ENCODE results near the gene KIAA0040.
A peak's percentile ranks its signal among the peaks of the same experiment; 100 is the strongest.

Gene KIAA0040

DNA sequence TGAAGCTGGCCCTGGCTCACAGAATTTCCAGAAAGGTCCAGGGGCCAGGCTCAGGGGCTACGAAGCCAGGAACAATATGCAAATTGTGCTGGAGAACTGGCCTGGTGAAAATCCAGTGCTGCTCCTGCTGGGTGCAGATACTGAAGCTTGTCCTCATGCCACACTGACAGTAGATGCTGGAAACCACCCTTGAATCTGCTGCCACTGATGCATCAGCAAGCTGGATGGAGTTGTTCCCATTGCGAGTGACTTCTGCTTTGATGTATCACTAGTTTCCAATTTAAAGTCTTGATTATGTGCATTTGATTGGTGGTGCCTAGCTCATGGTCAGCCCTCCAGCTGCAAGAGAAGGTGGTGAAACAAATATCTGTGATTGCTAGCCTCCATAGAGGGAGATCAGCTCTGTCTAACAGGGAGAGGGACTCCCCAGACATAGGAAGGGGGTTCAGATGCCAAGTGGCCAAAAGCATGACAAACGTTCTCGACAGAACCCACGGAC, 11.0 kb upstream of the KIAA0040 start:
- no peak overlapping the region for H3K4me3 ChIP-seq (replicated peaks in 1 of 2; ENCODE audit: low read depth in 2 of 2, low read length in 2 of 2)
- TF ChIP-seq, protein P1, sequence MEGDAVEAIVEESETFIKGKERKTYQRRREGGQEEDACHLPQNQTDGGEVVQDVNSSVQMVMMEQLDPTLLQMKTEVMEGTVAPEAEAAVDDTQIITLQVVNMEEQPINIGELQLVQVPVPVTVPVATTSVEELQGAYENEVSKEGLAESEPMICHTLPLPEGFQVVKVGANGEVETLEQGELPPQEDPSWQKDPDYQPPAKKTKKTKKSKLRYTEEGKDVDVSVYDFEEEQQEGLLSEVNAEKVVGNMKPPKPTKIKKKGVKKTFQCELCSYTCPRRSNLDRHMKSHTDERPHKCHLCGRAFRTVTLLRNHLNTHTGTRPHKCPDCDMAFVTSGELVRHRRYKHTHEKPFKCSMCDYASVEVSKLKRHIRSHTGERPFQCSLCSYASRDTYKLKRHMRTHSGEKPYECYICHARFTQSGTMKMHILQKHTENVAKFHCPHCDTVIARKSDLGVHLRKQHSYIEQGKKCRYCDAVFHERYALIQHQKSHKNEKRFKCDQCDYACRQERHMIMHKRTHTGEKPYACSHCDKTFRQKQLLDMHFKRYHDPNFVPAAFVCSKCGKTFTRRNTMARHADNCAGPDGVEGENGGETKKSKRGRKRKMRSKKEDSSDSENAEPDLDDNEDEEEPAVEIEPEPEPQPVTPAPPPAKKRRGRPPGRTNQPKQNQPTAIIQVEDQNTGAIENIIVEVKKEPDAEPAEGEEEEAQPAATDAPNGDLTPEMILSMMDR (IDR thresholded peaks at IDR 0.05; ENCODE audit: low read depth, low read length), result no peak
- DNase-seq (ENCODE audit: low read depth in 2 of 2), result no peak

DNA sequence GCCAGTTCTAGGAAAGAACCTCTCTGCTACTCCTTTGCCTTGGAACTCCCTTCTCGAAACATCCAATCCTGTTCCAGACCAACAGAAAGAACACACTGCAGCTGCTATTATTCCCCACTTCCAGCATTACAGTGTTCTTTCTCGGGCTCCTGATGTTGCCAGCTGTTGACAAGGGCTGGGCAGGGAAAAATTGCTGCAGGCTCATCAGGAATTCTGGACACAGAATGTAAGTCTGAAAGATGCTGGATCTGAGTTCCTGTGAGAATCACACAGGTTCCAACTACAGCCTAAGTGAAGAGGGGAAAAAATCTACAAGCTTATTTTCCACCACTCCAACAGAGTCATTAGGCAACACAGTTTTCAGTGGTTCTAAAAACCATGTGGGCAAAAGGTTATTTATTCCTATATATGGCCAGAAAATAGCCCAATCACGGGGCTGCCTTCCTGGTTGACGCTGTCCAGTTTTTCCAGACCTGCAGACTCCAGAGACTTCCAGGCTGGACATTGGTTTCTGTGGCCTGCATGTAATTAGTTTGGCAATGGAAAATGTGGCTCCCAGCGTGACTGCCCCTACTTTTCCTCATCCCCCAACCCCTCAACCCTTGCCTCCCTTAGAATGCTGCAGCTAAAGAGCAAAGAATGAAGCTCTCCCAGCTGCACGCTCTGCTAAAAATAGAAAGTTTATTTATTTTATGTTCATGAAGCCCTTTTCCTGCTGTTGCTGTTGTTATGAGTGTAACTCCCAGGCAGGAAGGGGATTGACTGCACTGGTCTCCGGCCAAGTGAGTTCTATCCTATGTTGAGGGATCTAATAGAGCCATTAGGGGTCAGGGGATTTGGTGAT, 8.3 kb upstream of the KIAA0040 start:
- no peak overlapping the region for H3K4me3 ChIP-seq (replicated peaks in 1 of 2; ENCODE audit: low read depth in 2 of 2, low read length in 2 of 2)
- TF ChIP-seq, protein P1 (IDR thresholded peaks at IDR 0.05; ENCODE audit: low read depth, low read length), result no peak
- DNase-seq (ENCODE audit: low read depth in 2 of 2), result peak in 1 of 2 donors; percentile 22

DNA sequence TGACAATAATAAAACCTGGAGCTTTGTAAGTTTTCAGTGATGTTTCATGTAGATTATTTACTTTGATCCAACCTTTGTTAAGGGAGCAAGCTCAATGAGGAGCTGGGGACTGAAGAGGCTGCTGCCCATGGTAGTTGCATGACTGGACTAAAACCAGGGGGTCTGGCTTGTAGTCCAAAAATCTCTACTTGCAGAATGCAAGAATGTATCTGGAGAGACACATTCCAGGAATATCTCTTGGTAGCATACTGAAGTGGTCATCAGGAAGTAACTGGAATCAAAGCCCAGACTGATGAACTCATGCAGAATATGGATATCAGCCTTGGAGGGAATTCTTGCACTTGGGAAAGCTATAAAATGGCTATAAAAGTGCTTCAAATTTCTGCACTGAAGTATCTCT, 5.8 kb upstream of the KIAA0040 start:
- no peak for DNase-seq (ENCODE audit: low read depth in 2 of 2)
- TF ChIP-seq, protein P1 (IDR thresholded peaks at IDR 0.05; ENCODE audit: low read depth, low read length), result no peak
- no peak overlapping the region for H3K4me3 ChIP-seq (replicated peaks in 1 of 2; ENCODE audit: low read depth in 2 of 2, low read length in 2 of 2)

DNA sequence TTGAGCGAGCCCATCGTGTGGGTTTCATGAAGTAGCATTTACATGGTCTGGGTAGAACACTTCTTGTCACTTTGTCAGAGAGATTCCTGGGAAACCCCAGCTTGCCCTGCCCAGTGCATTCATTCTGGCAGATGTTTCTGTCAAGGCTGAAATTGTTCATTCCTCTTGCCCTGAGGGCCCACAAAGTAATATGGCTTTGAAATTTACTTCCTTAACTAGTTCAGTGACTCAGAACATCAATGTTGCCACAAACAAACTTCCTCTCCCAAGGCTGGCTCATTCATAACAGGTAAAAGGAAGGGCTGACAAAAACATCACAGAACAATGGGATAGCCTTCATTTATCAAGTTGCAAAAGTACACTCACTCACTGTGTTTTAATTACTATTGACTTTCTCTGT, 5.0 kb upstream of the KIAA0040 start:
- TF ChIP-seq, protein P1 (IDR thresholded peaks at IDR 0.05; ENCODE audit: low read depth, low read length), result no peak
- DNase-seq (ENCODE audit: low read depth in 2 of 2), result no peak
- H3K4me3 ChIP-seq (replicated peaks in 1 of 2; ENCODE audit: low read depth in 2 of 2, low read length in 2 of 2), result no peak overlapping the region

DNA sequence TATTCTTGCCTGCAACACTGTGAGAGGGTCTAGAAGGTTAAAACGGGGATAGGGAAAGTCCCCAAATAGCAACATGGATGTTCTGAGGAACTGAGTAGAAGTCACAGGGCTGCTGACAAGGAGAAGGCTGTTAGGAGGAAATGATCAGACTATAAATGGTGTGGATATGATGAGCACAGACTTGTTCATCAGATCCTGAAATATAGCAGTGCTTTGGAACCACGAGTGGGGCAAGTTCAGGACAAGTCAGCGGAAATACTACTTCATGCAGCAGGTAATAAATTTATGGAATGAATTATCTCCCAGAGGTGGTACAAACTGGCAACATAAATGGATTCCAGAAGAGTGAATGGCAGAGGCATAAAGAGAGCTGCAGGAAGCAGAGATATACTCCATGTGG, 3.2 kb upstream of the KIAA0040 start:
- H3K4me3 ChIP-seq (replicated peaks in 1 of 2; ENCODE audit: low read depth in 2 of 2, low read length in 2 of 2), result no peak overlapping the region
- TF ChIP-seq, protein P1 (IDR thresholded peaks at IDR 0.05; ENCODE audit: low read depth, low read length), result no peak
- no peak for DNase-seq (ENCODE audit: low read depth in 2 of 2)

DNA sequence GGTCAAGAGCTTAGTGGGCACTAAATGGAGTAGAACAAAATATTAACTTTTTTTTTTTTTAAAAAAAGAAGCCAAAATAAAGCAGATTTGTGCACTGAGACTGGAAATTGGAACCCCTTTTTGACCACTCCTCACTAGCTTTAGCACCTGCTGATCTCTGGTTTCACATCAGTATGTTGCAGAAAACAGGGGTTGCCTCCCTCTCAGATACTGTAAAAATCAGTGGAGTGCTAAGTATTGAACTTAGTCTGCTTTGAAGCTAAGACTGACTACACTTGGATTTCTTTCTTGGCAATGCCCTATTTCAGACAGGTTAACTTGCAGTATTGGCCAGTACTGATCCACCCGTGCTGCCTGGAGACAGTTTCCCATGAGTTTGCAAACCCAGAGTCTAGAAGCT, 2.7 kb upstream of the KIAA0040 start:
- no peak overlapping the region for H3K4me3 ChIP-seq (replicated peaks in 1 of 2; ENCODE audit: low read depth in 2 of 2, low read length in 2 of 2)
- TF ChIP-seq, protein P1 (IDR thresholded peaks at IDR 0.05; ENCODE audit: low read depth, low read length), result no peak
- DNase-seq (ENCODE audit: low read depth in 2 of 2), result no peak
